Measurements from ENCODE around the gene MYL10. TPM values are rescaled to one million over a fixed set of nuclear protein-coding genes. Genes with fewer than 3 reads are reported as not detected.

Gene MYL10
- total and polyA plus RNA-seq, 2 of the 8 experiments (the other 6 are each of a cell fraction or from before 2014, with no cell fraction given), result 0.18 TPM; not detected in 1

DNA sequence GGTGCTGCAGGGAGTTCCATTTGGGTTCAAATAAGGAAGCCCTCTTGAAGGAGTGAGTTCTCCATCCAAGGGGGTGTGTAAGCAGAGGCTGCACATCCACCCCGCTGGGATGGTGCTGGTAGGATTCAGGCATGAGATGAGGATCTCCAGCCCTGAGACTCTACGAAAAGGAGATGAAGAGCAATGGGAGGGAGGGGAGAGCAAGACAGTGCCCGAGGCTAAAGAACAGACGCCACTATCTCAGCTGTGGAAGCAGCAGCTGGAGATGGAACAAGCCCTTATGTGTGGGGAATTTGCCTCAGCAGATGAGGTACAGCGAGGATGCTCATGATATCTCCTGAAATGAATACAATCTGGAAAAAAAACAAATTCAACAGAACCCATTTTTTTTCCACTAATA lies 28.1 kb upstream of the MYL10 start (continued):
- TF ChIP-seq TAF1 (IDR thresholded peaks at IDR 0.05; ENCODE audit: low read depth, low read length) (no peak), NANOG (IDR thresholded peaks at IDR 0.05; ENCODE audit: insufficient read depth, low read depth, low read length, poor library complexity, severe bottlenecking) (no peak), JUN (IDR thresholded peaks at IDR 0.05; ENCODE audit: low read depth, low read length) (no peak), SP2 (IDR thresholded peaks at IDR 0.05; ENCODE audit: low read length) (no peak), SIRT6 (IDR thresholded peaks at IDR 0.05; ENCODE audit: low read length) (no peak), CHD1 (IDR thresholded peaks at IDR 0.05; ENCODE audit: low read depth, low read length) (no peak)
